ENCODE data around the gene MIEF1.
A peak's percentile ranks its signal among the peaks of the same experiment; 100 is the strongest.

Gene MIEF1

GRCh38 chr22:39486951-39487825 lies 14.9 kb upstream of the MIEF1 start:
- H3K27me3 Mint-ChIP-seq (ENCODE audit: low read depth, poor library complexity): no peaks in the 10 kb centered on the region
- H3K4me1 Mint-ChIP-seq: peaks cover 10% of the 10 kb centered on the region
- no peak for TF ChIP-seq CTCF (IDR thresholded peaks at IDR 0.05)
- peaks cover 5% of the 10 kb centered on the region for H3K36me3 Mint-ChIP-seq (ENCODE audit: low read depth)
- DNase-seq: no peak
- H3K4me3 Mint-ChIP-seq: no peak overlapping the region
- H3K9me3 Mint-ChIP-seq: no peaks in the 10 kb centered on the region
- H3K27ac Mint-ChIP-seq: peak overlapping the region; percentile 85

- Mint-ChIP-seq H3K9me3 (no peaks in the 10 kb centered on the region), H3K36me3 (ENCODE audit: low read depth) (peaks cover 5% of the 10 kb centered on the region), H3K4me3 (no peak overlapping the region), H3K27ac (no peak overlapping the region), H3K27me3 (ENCODE audit: low read depth, poor library complexity) (no peaks in the 10 kb centered on the region), H3K4me1 (peaks cover 10% of the 10 kb centered on the region)
- no peak for DNase-seq
- no peak for TF ChIP-seq CTCF (IDR thresholded peaks at IDR 0.05)
These were observed 14.1 kb upstream of the MIEF1 start for GRCh38 chr22:39487826-39488520.

GRCh38 chr22:39488563-39489083 lies 13.5 kb upstream of the MIEF1 start:
- Mint-ChIP-seq H3K4me3 (no peak overlapping the region), H3K9me3 (no peaks in the 10 kb centered on the region), H3K27me3 (ENCODE audit: low read depth, poor library complexity) (peaks cover 4% of the 10 kb centered on the region), H3K36me3 (ENCODE audit: low read depth) (peaks cover 5% of the 10 kb centered on the region), H3K4me1 (peaks cover 10% of the 10 kb centered on the region), H3K27ac (no peak overlapping the region)
- no peak for TF ChIP-seq CTCF (IDR thresholded peaks at IDR 0.05)
- DNase-seq: no peak

- H3K4me1 Mint-ChIP-seq: peaks cover 10% of the 10 kb centered on the region
These were observed 12.7 kb upstream of the MIEF1 start for GRCh38 chr22:39489094-39490068.

More at GRCh38 chr22:39489094-39490068, 12.7 kb upstream of the MIEF1 start:
- TF ChIP-seq CTCF (IDR thresholded peaks at IDR 0.05): no peak
- Mint-ChIP-seq H3K4me3 (no peak overlapping the region), H3K27ac (no peak overlapping the region), H3K36me3 (ENCODE audit: low read depth) (peaks cover 5% of the 10 kb centered on the region), H3K27me3 (ENCODE audit: low read depth, poor library complexity) (peaks cover 6% of the 10 kb centered on the region), H3K9me3 (no peaks in the 10 kb centered on the region)
- no peak for DNase-seq
